Activated B cell treated with CpG ODN at 0.5 μM for 24 hours (primary cell): Measurements from ENCODE around the gene TMEM263. TPM values are rescaled to one million over a fixed set of nuclear protein-coding genes. Genes with fewer than 3 reads are reported as not detected.

ENCODE experiments used
- ATAC-seq: fragments of 200-7000 bp; cut with Tn5 transposase; one replicate; pipeline ENCODE4 v1.10.0; 2021; ENCODE audit warnings: low read depth, mild to moderate bottlenecking, moderate library complexity
- CTCF ChIA-PET: fragments of 350-600 bp; sonication (Branson Sonifier 250); formaldehyde crosslinking; loops from one replicate; lab custom pipeline; 2021; ENCODE audit warnings: antibody characterized with exemption; lab: Charles Lee
- POLR2A ChIA-PET: fragments of 350-600 bp; sonication (Branson Sonifier 250); formaldehyde crosslinking; loops from one replicate; lab custom pipeline; 2021; ENCODE audit warnings: antibody characterized with exemption; lab: Charles Lee
- DNase-seq: peaks from one replicate; pipeline ENCODE4 v3.0.0; 2022
- H3K27ac Mint-ChIP-seq: one replicate; pipeline ENCODE4 v1.8.0; 2020; ENCODE audit warnings: mixed read lengths
- H3K27me3 Mint-ChIP-seq: one replicate; pipeline ENCODE4 v1.8.0; 2021; ENCODE audit warnings: mixed read lengths
- H3K36me3 Mint-ChIP-seq: one replicate; pipeline ENCODE4 v1.8.0; 2021; ENCODE audit warnings: low read depth, mixed read lengths
- H3K4me1 Mint-ChIP-seq: one replicate; pipeline ENCODE4 v1.8.0; 2021; ENCODE audit warnings: mixed read lengths
- H3K4me3 Mint-ChIP-seq: one replicate; pipeline ENCODE4 v1.8.0; 2020; ENCODE audit warnings: mild to moderate bottlenecking, mixed read lengths
- H3K9me3 Mint-ChIP-seq: one replicate; pipeline ENCODE4 v1.8.0; 2020; ENCODE audit warnings: mixed read lengths
- intact Hi-C: fragments of 100-400 bp; cut with micrococcal nuclease; formaldehyde crosslinking; loops from one replicate; pipeline ENCODE4 v1.15.1; 2024
- total RNA-seq: library from RNA; stranded (reverse); gene quantifications from 2 replicates; pipeline ENCODE4 v1.2.3, GENCODE V29; 2022
- TF ChIP-seq, protein P1 (sequence below): fragments of 200-600 bp; IDR thresholded peaks from one replicate; pipeline ENCODE4 v1.8.0; 2022; ENCODE audit warnings: antibody characterized with exemption, mild to moderate bottlenecking

Gene TMEM263
- total RNA-seq, 1 donor from 2014 or later, result 15.1 TPM

DNA sequence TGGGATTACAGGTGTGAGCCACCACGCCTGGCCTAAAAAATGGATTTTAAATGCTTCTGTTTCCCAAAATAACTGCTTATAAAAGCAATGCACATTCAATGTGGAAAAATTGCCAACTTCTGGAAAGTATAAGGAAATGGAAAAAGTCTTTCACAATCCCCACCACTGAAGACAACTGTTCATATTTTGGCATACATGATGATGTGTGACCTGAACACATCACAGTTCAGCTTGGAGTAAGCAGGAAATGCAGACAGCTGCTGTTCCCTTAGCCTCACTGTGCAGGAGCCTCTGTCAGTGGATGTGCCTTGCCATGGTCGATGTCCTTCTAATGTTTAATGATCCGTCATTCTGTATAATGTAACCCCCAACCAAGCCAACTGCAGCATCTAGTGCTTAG, 26.1 kb downstream of the TMEM263 start:
- no peak overlapping the region for H3K4me3 Mint-ChIP-seq
- H3K27me3 Mint-ChIP-seq, result no peaks in the 10 kb centered on the region
- no peak overlapping the region for H3K27ac Mint-ChIP-seq
- intact Hi-C loops, result loop anchor here (10.0 kb wide), 1 partner anchor 207 kb away; the partner anchor contains the start of gene RIC8B
- ATAC-seq, result no peak
- H3K36me3 Mint-ChIP-seq, result peaks cover 15% of the 10 kb centered on the region
- POLR2A ChIA-PET, result no interaction called here
- CTCF ChIA-PET, result no interaction called here
- peaks cover 31% of the 10 kb centered on the region for H3K4me1 Mint-ChIP-seq
- TF ChIP-seq, protein P1, sequence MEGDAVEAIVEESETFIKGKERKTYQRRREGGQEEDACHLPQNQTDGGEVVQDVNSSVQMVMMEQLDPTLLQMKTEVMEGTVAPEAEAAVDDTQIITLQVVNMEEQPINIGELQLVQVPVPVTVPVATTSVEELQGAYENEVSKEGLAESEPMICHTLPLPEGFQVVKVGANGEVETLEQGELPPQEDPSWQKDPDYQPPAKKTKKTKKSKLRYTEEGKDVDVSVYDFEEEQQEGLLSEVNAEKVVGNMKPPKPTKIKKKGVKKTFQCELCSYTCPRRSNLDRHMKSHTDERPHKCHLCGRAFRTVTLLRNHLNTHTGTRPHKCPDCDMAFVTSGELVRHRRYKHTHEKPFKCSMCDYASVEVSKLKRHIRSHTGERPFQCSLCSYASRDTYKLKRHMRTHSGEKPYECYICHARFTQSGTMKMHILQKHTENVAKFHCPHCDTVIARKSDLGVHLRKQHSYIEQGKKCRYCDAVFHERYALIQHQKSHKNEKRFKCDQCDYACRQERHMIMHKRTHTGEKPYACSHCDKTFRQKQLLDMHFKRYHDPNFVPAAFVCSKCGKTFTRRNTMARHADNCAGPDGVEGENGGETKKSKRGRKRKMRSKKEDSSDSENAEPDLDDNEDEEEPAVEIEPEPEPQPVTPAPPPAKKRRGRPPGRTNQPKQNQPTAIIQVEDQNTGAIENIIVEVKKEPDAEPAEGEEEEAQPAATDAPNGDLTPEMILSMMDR, result no peak
- peaks cover 5% of the 10 kb centered on the region for H3K9me3 Mint-ChIP-seq
- DNase-seq, result no peak

GRCh38 chr12:106982229-106982628, 26.5 kb downstream of the TMEM263 start:
- ATAC-seq (no peak), DNase-seq (no peak)
- peaks cover 5% of the 10 kb centered on the region for H3K9me3 Mint-ChIP-seq
- ChIA-PET POLR2A (interaction anchor here (0.7 kb wide), 1 partner anchor 16 kb away, joined by 4 read pairs; no protein-coding TSS in a partner anchor), CTCF (no interaction called here)
- intact Hi-C loops, result loop anchor here (10.0 kb wide), 1 partner anchor 207 kb away; the partner anchor contains the start of gene RIC8B
- no peaks in the 10 kb centered on the region for H3K27me3 Mint-ChIP-seq
- H3K4me3 Mint-ChIP-seq, result no peak overlapping the region
- H3K4me1 Mint-ChIP-seq, result peaks cover 34% of the 10 kb centered on the region
- H3K27ac Mint-ChIP-seq, result no peak overlapping the region
- TF ChIP-seq, protein P1, result no peak
- peaks cover 15% of the 10 kb centered on the region for H3K36me3 Mint-ChIP-seq

GRCh38 chr12:106984588-106985137, 29.0 kb downstream of the TMEM263 start:
- DNase-seq, result no peak
- intact Hi-C loops, result loop anchor here (10.0 kb wide), 1 partner anchor 210 kb away; the partner anchor contains the start of gene RIC8B
- ChIA-PET CTCF (no interaction called here), POLR2A (interaction anchor here (0.6 to 1.2 kb wide), 6 partner anchors 12 to 109 kb away, joined by 3 to 9 read pairs (median 4); partner anchors contain the start of genes CRY1 and TMEM263)
- Mint-ChIP-seq H3K36me3 (peaks cover 15% of the 10 kb centered on the region), H3K27me3 (no peaks in the 10 kb centered on the region), H3K9me3 (peaks cover 5% of the 10 kb centered on the region), H3K4me1 (peaks cover 39% of the 10 kb centered on the region), H3K4me3 (peak overlapping the region; percentile 13), H3K27ac (peak overlapping the region; percentile 43)
- TF ChIP-seq, protein P1, result no peak
- no peak for ATAC-seq

GRCh38 chr12:106985479-106985878, 29.8 kb downstream of the TMEM263 start:
- H3K9me3 Mint-ChIP-seq, result peaks cover 5% of the 10 kb centered on the region
- peaks cover 15% of the 10 kb centered on the region for H3K36me3 Mint-ChIP-seq
- ChIA-PET POLR2A (no interaction called here), CTCF (no interaction called here)
- no peak for ATAC-seq
- H3K27ac Mint-ChIP-seq, result no peak overlapping the region
- H3K4me3 Mint-ChIP-seq, result no peak overlapping the region
- no peaks in the 10 kb centered on the region for H3K27me3 Mint-ChIP-seq
- TF ChIP-seq, protein P1, result no peak
- no peak for DNase-seq
- intact Hi-C loops, result loop anchor here (10.0 kb wide), 1 partner anchor 211 kb away; the partner anchor contains the start of gene RIC8B
- H3K4me1 Mint-ChIP-seq, result peaks cover 39% of the 10 kb centered on the region

DNA sequence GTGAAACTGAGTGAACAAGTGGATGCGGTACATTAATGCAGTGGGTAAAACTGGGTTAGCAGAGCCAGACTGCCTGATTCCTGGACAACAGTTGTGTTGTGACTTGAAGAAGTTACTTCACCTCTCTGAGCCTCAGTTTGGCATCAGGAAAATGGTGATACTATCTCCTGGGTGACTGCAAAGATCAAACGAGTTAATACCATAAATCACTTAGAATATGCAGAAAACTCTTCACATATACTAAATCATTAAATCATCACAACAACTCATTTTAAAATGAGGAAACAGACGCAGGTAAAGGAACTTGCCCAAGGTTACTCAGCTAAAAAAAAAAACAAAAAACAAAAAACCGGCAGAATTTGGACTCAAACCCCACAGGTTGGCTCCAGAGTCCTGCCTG, 30.4 kb downstream of the TMEM263 start:
- Mint-ChIP-seq H3K36me3 (peaks cover 15% of the 10 kb centered on the region), H3K9me3 (peaks cover 5% of the 10 kb centered on the region), H3K4me3 (peak overlapping the region; percentile 95), H3K27me3 (no peaks in the 10 kb centered on the region), H3K27ac (no peak overlapping the region), H3K4me1 (peaks cover 39% of the 10 kb centered on the region)
- DNase-seq, result no peak
- ATAC-seq, result no peak
- TF ChIP-seq, protein P1, result no peak
- intact Hi-C loops, result loop anchor here (1.0 to 10.0 kb wide), 2 partner anchors 211 to 684 kb away; partner anchors contain the start of genes RIC8B and TCP11L2
- ChIA-PET POLR2A (interaction anchor here (1.6 to 2.1 kb wide), 2 partner anchors 30 to 628 kb away, joined by 9 read pairs; partner anchors contain the start of genes POLR3B and TMEM263), CTCF (no interaction called here)
